Panc1 (cell line): Measurements from ENCODE around the gene DNAJC22. TPM values are rescaled to one million over a fixed set of nuclear protein-coding genes. Genes with fewer than 3 reads are reported as not detected.

ENCODE experiments used
- ATAC-seq: fragments of 200-7000 bp; cut with Tn5 transposase; 2 replicates; pipeline ENCODE4 v1.9.1; 2020; ENCODE audit warnings: mild to moderate bottlenecking, moderate library complexity
- BruUV-seq: library from RNA; stranded (reverse); fragments of 400-500 nt; replicated peaks from 2 replicates; lab custom pipeline; 2021; lab: Mats Ljungman, UMichigan
- CTCF ChIA-PET: fragments of 300-600 bp; sonication (Branson Sonifier 250); formaldehyde crosslinking; loops from one replicate; lab custom pipeline; 2022; ENCODE audit warnings: antibody characterized with exemption; lab: Charles Lee
- POLR2A ChIA-PET: fragments of 300-600 bp; sonication (Branson Sonifier 250); formaldehyde crosslinking; loops from one replicate; lab custom pipeline; 2022; ENCODE audit warnings: antibody characterized with exemption; lab: Charles Lee
- DNase-seq: peaks from one replicate; pipeline ENCODE4 v3.0.0-alpha.2; 2010; ENCODE audit warnings: low read depth, low spot score
- H3K27ac ChIP-seq: 2 replicates; pipeline ENCODE4 v1.5.1; 2011; ENCODE audit warnings: mild to moderate bottlenecking, low read length, inconsistent platforms
- H3K27me3 ChIP-seq: fragments of 200-500 bp; sonication (Bioruptor generic); 2 replicates; pipeline ENCODE4 v1.6.0; 2014; ENCODE audit warnings: low read length, inconsistent platforms; ENCODE audit not compliant: control insufficient read depth, insufficient read depth
- H3K36me3 ChIP-seq: fragments of 200-500 bp; sonication (Bioruptor generic); 2 replicates; pipeline ENCODE4 v1.5.1; 2014; ENCODE audit warnings: inconsistent platforms, mild to moderate bottlenecking, low read length, moderate library complexity; ENCODE audit not compliant: control insufficient read depth, insufficient read depth
- H3K4me1 ChIP-seq: 2 replicates; pipeline ENCODE4 v1.5.1; 2011; ENCODE audit warnings: inconsistent platforms, mild to moderate bottlenecking, low read length, moderate library complexity; ENCODE audit not compliant: control insufficient read depth, insufficient read depth
- H3K4me3 ChIP-seq, 2 experiments: 2 replicates each; pipeline ENCODE4 v1.5.1; 2011 to 2012; ENCODE audit warnings: low read depth in 2 of 2, low read length in 2 of 2, mild to moderate bottlenecking in 2 of 2, inconsistent platforms in 1 of 2, moderate library complexity in 1 of 2
- H3K9me3 ChIP-seq: fragments of 200-500 bp; sonication (Bioruptor generic); 2 replicates; pipeline ENCODE4 v1.5.1; 2014; ENCODE audit warnings: low read depth, mild to moderate bottlenecking, inconsistent platforms, low read length, moderate library complexity; ENCODE audit not compliant: control insufficient read depth, insufficient read depth
- POLR2AphosphoS5 ChIP-seq: IDR thresholded peaks from 2 replicates; pipeline ENCODE4 v1.6.1; 2012; ENCODE audit warnings: mild to moderate bottlenecking, low read depth, low read length, moderate library complexity
- SIN3A ChIP-seq: IDR thresholded peaks from 2 replicates; pipeline ENCODE4 v1.6.1; 2012; ENCODE audit warnings: low read depth, mild to moderate bottlenecking, low read length, moderate library complexity, borderline replicate concordance; ENCODE audit not compliant: insufficient read depth
- TCF7L2 ChIP-seq: IDR thresholded peaks from 2 replicates; pipeline ENCODE4 v1.6.1; 2011; ENCODE audit warnings: mild to moderate bottlenecking, low read depth, low read length, inconsistent platforms
- in situ Hi-C: cut with HindIII; loops from 2 replicates; pipeline ENCODE4 v1.10.0; 2016; ENCODE audit warnings: low sequenced_read_pairs, low pct_unique_long_range_greater_than_20kb
- intact Hi-C: fragments of 100-400 bp; cut with micrococcal nuclease; formaldehyde crosslinking; loops from one replicate; pipeline ENCODE4 v1.10.0; 2022; ENCODE audit not compliant: unreplicated experiment
- total RNA-seq: library from RNA; stranded (reverse); gene quantifications from one replicate; pipeline ENCODE4 v1.2.1, GENCODE V29; 2021; ENCODE audit not compliant: unreplicated experiment
- TF ChIP-seq, protein P1 (sequence below), 2 experiments: IDR thresholded peaks; 2 replicates each; pipeline ENCODE4 v1.6.1; 2011 to 2012; ENCODE audit warnings: low read depth in 2 of 2, control low read depth in 1 of 2, low read length in 1 of 2, mild to moderate bottlenecking in 1 of 2, moderate library complexity in 1 of 2; ENCODE audit not compliant: insufficient read depth in 1 of 2
- TF ChIP-seq, protein P2 (sequence below): fragments of 450-650 bp; IDR thresholded peaks from 2 replicates; pipeline ENCODE4 v1.5.1; 2017; ENCODE audit warnings: mild to moderate bottlenecking

The DNAJC22 gene
- total RNA-seq, 1 experiment from 2014 or later: 1.9 TPM

DNA sequence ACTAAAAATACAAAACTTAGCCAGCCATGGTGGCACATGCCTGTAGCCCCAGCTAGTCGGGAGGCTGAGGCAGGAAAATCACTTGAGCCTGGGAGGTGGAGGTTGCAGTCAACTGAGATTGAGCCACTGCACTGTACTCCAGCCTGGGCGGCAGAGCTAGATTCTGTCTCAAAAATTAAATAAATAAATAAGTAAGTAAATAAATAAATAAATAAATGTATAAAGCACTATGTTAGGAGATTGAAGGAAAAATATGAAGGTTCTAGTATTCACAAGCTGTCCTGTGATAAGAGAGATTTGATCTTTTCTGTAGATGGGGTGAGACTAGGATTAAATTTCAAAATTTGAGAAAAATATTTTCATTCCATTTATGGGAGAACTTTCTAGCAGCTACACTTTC, 5.7 kb downstream of the DNAJC22 start:
- CTCF ChIA-PET: no interaction called here

DNA sequence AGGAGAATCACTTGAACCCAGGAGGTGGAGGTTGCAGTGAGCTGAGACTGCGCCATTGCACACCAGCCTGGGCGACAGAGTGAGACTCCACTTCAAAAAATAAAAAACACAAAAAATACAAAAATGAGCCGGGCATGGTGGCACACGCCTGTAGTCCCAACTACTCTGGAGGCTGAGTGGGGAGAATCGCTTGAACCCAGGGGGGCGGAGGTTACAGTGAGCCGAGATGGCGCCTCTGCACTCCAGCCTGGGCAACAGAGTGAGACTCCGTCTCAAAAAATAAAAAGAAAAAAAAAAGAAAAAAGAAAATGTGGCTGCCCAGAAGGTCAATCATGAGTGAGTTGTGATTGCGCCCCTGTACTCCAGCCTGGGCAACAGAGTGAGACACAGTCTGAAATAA, 9.2 kb downstream of the DNAJC22 start:
- in situ Hi-C loops: loop anchor here (25.0 kb wide), 1 partner anchor 156 kb away; no protein-coding TSS in a partner anchor
- no peak for ATAC-seq
- no peaks in the 10 kb centered on the region for H3K9me3 ChIP-seq
- ChIA-PET CTCF (interaction anchor here (3.1 kb wide), 1 partner anchor 24 kb away, joined by 45 read pairs; no protein-coding TSS in a partner anchor), POLR2A (no interaction called here)
- H3K27ac ChIP-seq: no peak overlapping the region
- intact Hi-C loops: no loop called here
- TF ChIP-seq, protein P1, sequence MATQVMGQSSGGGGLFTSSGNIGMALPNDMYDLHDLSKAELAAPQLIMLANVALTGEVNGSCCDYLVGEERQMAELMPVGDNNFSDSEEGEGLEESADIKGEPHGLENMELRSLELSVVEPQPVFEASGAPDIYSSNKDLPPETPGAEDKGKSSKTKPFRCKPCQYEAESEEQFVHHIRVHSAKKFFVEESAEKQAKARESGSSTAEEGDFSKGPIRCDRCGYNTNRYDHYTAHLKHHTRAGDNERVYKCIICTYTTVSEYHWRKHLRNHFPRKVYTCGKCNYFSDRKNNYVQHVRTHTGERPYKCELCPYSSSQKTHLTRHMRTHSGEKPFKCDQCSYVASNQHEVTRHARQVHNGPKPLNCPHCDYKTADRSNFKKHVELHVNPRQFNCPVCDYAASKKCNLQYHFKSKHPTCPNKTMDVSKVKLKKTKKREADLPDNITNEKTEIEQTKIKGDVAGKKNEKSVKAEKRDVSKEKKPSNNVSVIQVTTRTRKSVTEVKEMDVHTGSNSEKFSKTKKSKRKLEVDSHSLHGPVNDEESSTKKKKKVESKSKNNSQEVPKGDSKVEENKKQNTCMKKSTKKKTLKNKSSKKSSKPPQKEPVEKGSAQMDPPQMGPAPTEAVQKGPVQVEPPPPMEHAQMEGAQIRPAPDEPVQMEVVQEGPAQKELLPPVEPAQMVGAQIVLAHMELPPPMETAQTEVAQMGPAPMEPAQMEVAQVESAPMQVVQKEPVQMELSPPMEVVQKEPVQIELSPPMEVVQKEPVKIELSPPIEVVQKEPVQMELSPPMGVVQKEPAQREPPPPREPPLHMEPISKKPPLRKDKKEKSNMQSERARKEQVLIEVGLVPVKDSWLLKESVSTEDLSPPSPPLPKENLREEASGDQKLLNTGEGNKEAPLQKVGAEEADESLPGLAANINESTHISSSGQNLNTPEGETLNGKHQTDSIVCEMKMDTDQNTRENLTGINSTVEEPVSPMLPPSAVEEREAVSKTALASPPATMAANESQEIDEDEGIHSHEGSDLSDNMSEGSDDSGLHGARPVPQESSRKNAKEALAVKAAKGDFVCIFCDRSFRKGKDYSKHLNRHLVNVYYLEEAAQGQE (IDR thresholded peaks at IDR 0.05; ENCODE audit: insufficient read depth in 1 of 2, low read depth in 2 of 2, low read length in 1 of 2): no peak
- TF ChIP-seq, protein P2, sequence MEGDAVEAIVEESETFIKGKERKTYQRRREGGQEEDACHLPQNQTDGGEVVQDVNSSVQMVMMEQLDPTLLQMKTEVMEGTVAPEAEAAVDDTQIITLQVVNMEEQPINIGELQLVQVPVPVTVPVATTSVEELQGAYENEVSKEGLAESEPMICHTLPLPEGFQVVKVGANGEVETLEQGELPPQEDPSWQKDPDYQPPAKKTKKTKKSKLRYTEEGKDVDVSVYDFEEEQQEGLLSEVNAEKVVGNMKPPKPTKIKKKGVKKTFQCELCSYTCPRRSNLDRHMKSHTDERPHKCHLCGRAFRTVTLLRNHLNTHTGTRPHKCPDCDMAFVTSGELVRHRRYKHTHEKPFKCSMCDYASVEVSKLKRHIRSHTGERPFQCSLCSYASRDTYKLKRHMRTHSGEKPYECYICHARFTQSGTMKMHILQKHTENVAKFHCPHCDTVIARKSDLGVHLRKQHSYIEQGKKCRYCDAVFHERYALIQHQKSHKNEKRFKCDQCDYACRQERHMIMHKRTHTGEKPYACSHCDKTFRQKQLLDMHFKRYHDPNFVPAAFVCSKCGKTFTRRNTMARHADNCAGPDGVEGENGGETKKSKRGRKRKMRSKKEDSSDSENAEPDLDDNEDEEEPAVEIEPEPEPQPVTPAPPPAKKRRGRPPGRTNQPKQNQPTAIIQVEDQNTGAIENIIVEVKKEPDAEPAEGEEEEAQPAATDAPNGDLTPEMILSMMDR: no peak
- TF ChIP-seq SIN3A (no peak), TCF7L2 (no peak), POLR2AphosphoS5 (no peak)
- H3K36me3 ChIP-seq: no peaks in the 10 kb centered on the region
- H3K4me3 ChIP-seq: no peak overlapping the region
- BruUV-seq: no TSS peak
- H3K27me3 ChIP-seq: no peaks in the 10 kb centered on the region
- H3K4me1 ChIP-seq: peaks cover 5% of the 10 kb centered on the region
- DNase-seq: no peak

More for the DNA sequence above, 5.7 kb downstream of the DNAJC22 start:
- no peak overlapping the region for H3K4me3 ChIP-seq
- H3K36me3 ChIP-seq: no peaks in the 10 kb centered on the region
- no peaks in the 10 kb centered on the region for H3K9me3 ChIP-seq
- no peak overlapping the region for H3K27ac ChIP-seq
- ATAC-seq: no peak
- intact Hi-C loops (no loop called here), in situ Hi-C loops (loop anchor here (25.0 kb wide), 1 partner anchor 160 kb away; no protein-coding TSS in a partner anchor)
- no peaks in the 10 kb centered on the region for H3K27me3 ChIP-seq
- no peak for DNase-seq
- BruUV-seq: no TSS peak
- POLR2A ChIA-PET: interaction anchor here (0.5 kb wide), 1 partner anchor 19 kb away, joined by 5 read pairs; no protein-coding TSS in a partner anchor
- TF ChIP-seq, protein P1 (IDR thresholded peaks at IDR 0.05; ENCODE audit: insufficient read depth in 1 of 2, low read depth in 2 of 2, low read length in 1 of 2): no peak
- TF ChIP-seq, protein P2: no peak
- TF ChIP-seq TCF7L2: no peak
- TF ChIP-seq SIN3A: no peak
- TF ChIP-seq POLR2AphosphoS5: no peak
- peaks cover 7% of the 10 kb centered on the region for H3K4me1 ChIP-seq
